HEK293T (cell line): Measurements from ENCODE around the gene TMEM134.

Experiments used
- CTCF ChIA-PET: fragments of 350-600 bp; formaldehyde crosslinking; extraction: SDS; loops from one replicate; lab custom pipeline; 2021; ENCODE audit warnings: antibody characterized with exemption, inconsistent platforms; lab: Yijun Ruan, JAX
- POLR2A ChIA-PET: fragments of 350-600 bp; formaldehyde crosslinking; extraction: SDS; loops from one replicate; lab custom pipeline; 2020; ENCODE audit warnings: antibody characterized with exemption, inconsistent platforms; lab: Yijun Ruan, JAX
- DNase-seq: peaks from one replicate; pipeline ENCODE4 v3.0.0; 2012; ENCODE audit warnings: mixed read lengths; ENCODE audit errors: extremely low spot score
- ARNT ChIP-seq: fragments of 450-650 bp; IDR thresholded peaks from 2 replicates; pipeline ENCODE4 v1.6.1; 2017; ENCODE audit warnings: mild to moderate bottlenecking
- BHLHE40 ChIP-seq: fragments of 450-650 bp; IDR thresholded peaks from 2 replicates; pipeline ENCODE4 v1.6.1; 2016; ENCODE audit warnings: mild to moderate bottlenecking, moderate library complexity, borderline replicate concordance
- CTBP1 ChIP-seq: fragments of 450-650 bp; IDR thresholded peaks from 2 replicates; pipeline ENCODE4 v1.6.1; 2016; ENCODE audit warnings: borderline replicate concordance
- ELF4 ChIP-seq: fragments of 450-650 bp; IDR thresholded peaks from 2 replicates; pipeline ENCODE4 v1.6.1; 2017; ENCODE audit warnings: antibody characterized with exemption
- FOXA1 ChIP-seq: fragments of 450-650 bp; IDR thresholded peaks from 2 replicates; pipeline ENCODE4 v1.6.1; 2016; ENCODE audit warnings: mild to moderate bottlenecking
- FOXK2 ChIP-seq: fragments of 450-650 bp; IDR thresholded peaks from 2 replicates; pipeline ENCODE4 v1.6.1; 2016; ENCODE audit warnings: mild to moderate bottlenecking
- FOXM1 ChIP-seq: fragments of 450-650 bp; IDR thresholded peaks from 2 replicates; pipeline ENCODE4 v1.6.1; 2017; ENCODE audit warnings: mild to moderate bottlenecking, borderline replicate concordance
- HDGF ChIP-seq: fragments of 450-650 bp; IDR thresholded peaks from 2 replicates; pipeline ENCODE4 v1.6.1; 2017; ENCODE audit warnings: antibody characterized with exemption, borderline replicate concordance
- L3MBTL2 ChIP-seq: fragments of 450-650 bp; conservative IDR thresholded peaks from 2 replicates; pipeline ENCODE4 v1.6.1; 2016; ENCODE audit warnings: mild to moderate bottlenecking
- LEF1 ChIP-seq: fragments of 450-650 bp; IDR thresholded peaks from 2 replicates; pipeline ENCODE4 v1.6.1; 2017; ENCODE audit warnings: mild to moderate bottlenecking, borderline replicate concordance
- NFRKB ChIP-seq: fragments of 450-650 bp; IDR thresholded peaks from 2 replicates; pipeline ENCODE4 v1.6.1; 2016; ENCODE audit warnings: mild to moderate bottlenecking, moderate library complexity
- PKNOX1 ChIP-seq: fragments of 450-650 bp; IDR thresholded peaks from 2 replicates; pipeline ENCODE4 v1.6.1; 2016
- SP1 ChIP-seq: fragments of 450-650 bp; IDR thresholded peaks from 2 replicates; pipeline ENCODE4 v1.6.1; 2017
- SUZ12 ChIP-seq: fragments of 450-650 bp; IDR thresholded peaks from 2 replicates; pipeline ENCODE4 v1.6.1; 2016; ENCODE audit warnings: mild to moderate bottlenecking
- TARDBP ChIP-seq: fragments of 450-650 bp; IDR thresholded peaks from 2 replicates; pipeline ENCODE4 v1.6.1; 2016
- ZNF384 ChIP-seq: fragments of 450-650 bp; IDR thresholded peaks from 2 replicates; pipeline ENCODE4 v1.6.1; 2016

TMEM134 gene

GRCh38 chr11:67436459-67437081, 32.5 kb downstream of the TMEM134 start:
- ChIA-PET CTCF (no interaction called here), POLR2A (interaction anchor here (0.6 to 4.0 kb wide), 2 partner anchors 32 to 35 kb away, joined by 3 to 14 read pairs; partner anchors contain the start of gene TMEM134)
- TF ChIP-seq L3MBTL2 (no peak), CTBP1 (no peak), FOXK2 (no peak), ZNF384 (no peak), TARDBP (no peak)
- no peak for DNase-seq

- TF ChIP-seq SUZ12 (no peak), ARNT (no peak), ELF4 (no peak), LEF1 (no peak), TARDBP (no peak), HDGF (no peak), PKNOX1 (no peak), FOXA1 (no peak), FOXM1 (no peak), BHLHE40 (no peak), ZNF384 (no peak), L3MBTL2 (no peak), CTBP1 (no peak), NFRKB (no peak), SP1 (no peak)
- POLR2A ChIA-PET, result interaction anchor here (4.0 kb wide), 1 partner anchor 33 kb away, joined by 14 read pairs; the partner anchor contains the start of gene TMEM134
- CTCF ChIA-PET, result no interaction called here
- no peak for DNase-seq
Observed at GRCh38 chr11:67435727-67436458, 33.2 kb downstream of the TMEM134 start.

GRCh38 chr11:67435031-67435726, 33.9 kb downstream of the TMEM134 start:
- no peak for TF ChIP-seq SP1
- no peak for TF ChIP-seq SUZ12
- no peak for TF ChIP-seq FOXA1
- no peak for TF ChIP-seq ELF4
- no peak for TF ChIP-seq HDGF
- TF ChIP-seq NFRKB, result no peak
- no peak for TF ChIP-seq TARDBP
- TF ChIP-seq BHLHE40, result no peak
- TF ChIP-seq FOXM1, result no peak
- no peak for TF ChIP-seq FOXK2
- TF ChIP-seq ZNF384, result no peak
- no peak for TF ChIP-seq CTBP1
- TF ChIP-seq LEF1, result no peak
- TF ChIP-seq PKNOX1, result no peak
- POLR2A ChIA-PET, result no interaction called here
- DNase-seq, result no peak
- CTCF ChIA-PET, result no interaction called here

GRCh38 chr11:67434395-67434881, 34.6 kb downstream of the TMEM134 start:
- ChIA-PET POLR2A (no interaction called here), CTCF (no interaction called here)
- TF ChIP-seq ZNF384 (no peak), L3MBTL2 (no peak), TARDBP (no peak), NFRKB (no peak), FOXK2 (no peak), ARNT (no peak), FOXA1 (no peak), SUZ12 (no peak)
- no peak for DNase-seq

- POLR2A ChIA-PET, result no interaction called here
- no peak for DNase-seq
- TF ChIP-seq BHLHE40, result no peak
- TF ChIP-seq HDGF, result no peak
- TF ChIP-seq NFRKB, result no peak
- TF ChIP-seq FOXK2, result no peak
- no peak for TF ChIP-seq TARDBP
- no peak for TF ChIP-seq SP1
- no peak for TF ChIP-seq ARNT
- no peak for TF ChIP-seq FOXA1
- TF ChIP-seq FOXM1, result no peak
- TF ChIP-seq PKNOX1, result no peak
- no peak for TF ChIP-seq SUZ12
- no peak for TF ChIP-seq LEF1
- no peak for TF ChIP-seq L3MBTL2
- no peak for TF ChIP-seq ELF4
- no peak for TF ChIP-seq ZNF384
- TF ChIP-seq CTBP1, result no peak
- CTCF ChIA-PET, result no interaction called here
Observed at GRCh38 chr11:67433536-67434394, 35.3 kb downstream of the TMEM134 start.
